GM18508 (cell line): Measurements from ENCODE around the gene CUEDC1.
"Not testable (repeated sequence)": the region's sequence is repeated elsewhere in the genome, so short reads cannot be mapped to it uniquely, and the experiment has no call there.

Source experiments
- ATAC-seq: cut with Tn5 transposase; IDR thresholded peaks from one replicate; pipeline ENCODE4 v1.9.1; 2021; ENCODE audit warnings: moderate number of reproducible peaks; ENCODE audit not compliant: insufficient read depth, unreplicated experiment

The CUEDC1 gene

GRCh38 chr17:57940653-57941329 lies 14.4 kb downstream of the CUEDC1 start:
- ATAC-seq, result no peak

- no peak for ATAC-seq
These were observed 15.0 kb downstream of the CUEDC1 start for GRCh38 chr17:57940231-57940630.

DNA sequence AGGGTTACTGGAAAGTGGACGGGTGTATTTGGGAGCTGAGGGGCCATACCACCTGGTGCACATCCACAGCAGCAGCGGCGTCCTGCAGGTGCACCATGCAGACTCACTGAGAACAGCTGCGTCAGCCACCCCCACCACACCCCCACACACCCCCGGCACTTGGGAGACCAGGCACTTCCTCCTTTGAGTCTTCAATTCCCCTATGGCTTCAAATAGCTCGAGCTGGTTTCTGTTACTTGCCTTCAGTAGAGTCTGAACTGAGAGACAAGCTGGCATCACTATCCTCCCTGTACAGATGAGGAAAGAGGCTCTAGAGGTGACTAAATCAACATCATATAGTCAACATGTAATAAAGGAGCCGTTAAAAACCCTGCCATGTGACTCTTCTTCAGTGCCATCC lies 15.4 kb downstream of the CUEDC1 start:
- ATAC-seq, result peak; percentile 40

DNA sequence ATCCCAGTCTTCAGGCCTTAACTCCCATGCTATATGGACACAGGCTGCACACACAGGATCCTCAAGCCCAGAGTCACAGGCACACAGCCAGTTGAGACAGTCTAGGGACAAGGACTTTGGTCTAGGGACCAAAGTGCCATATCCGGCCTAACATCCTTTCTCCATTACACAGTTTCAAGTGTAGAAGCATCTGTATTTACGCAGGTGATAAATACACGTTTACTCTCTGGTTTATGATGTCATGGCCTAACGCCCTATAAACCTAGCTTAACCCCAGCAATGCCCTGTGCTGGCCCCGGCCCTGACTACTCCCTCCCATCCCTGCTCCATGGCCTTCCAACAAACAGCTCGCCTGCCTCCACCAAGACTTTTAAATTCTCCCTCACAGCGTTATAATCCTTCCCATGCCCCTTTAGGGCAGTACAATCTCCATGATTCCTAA lies 17.1 kb downstream of the CUEDC1 start:
- ATAC-seq, result no peak

DNA sequence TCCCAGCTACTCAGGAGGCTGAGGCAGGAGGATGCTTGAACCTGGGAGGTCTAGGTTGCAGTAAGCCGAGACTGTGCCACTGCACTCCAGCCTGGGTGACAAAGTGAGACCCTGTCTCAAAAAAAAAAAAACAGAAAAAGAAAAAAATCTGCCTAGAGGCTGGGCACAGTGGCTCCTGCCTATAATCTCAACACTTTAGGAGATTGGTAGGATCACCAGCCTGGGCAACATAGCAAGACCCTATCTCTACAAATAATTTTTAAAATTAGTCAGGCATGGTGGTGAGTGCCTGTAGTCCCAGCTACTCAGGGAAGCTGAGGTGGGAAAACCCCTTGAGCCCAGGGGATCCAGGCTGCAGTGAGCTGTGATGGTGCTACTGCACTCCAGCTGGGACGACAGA lies 17.7 kb downstream of the CUEDC1 start:
- ATAC-seq, result no peak

GRCh38 chr17:57935833-57936807 lies 19.1 kb downstream of the CUEDC1 start:
- ATAC-seq, result no peak

- ATAC-seq, result no peak
These were observed 23.6 kb downstream of the CUEDC1 start for GRCh38 chr17:57931488-57932137.

- no peak for ATAC-seq
These were observed 25.0 kb downstream of the CUEDC1 start for GRCh38 chr17:57930239-57930638.

DNA sequence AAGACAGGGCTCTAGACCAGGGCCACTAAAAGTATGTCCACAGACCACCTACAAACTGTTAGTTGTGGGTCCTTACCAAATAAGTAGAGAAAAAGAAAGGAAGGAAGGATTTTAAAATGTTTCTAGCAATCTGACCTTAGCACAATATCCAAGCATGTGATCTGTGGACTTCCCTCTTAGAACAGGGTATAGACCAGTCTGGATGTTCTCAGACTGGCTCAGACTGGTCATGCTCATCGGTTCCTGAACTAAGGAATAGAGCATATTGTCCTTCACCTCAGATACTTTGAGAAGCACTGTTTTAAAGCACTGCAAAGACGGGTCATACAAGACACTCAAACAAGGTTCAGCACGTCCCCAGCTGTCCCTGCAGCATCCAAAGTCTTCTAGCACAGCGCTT lies 25.8 kb downstream of the CUEDC1 start:
- no peak for ATAC-seq

DNA sequence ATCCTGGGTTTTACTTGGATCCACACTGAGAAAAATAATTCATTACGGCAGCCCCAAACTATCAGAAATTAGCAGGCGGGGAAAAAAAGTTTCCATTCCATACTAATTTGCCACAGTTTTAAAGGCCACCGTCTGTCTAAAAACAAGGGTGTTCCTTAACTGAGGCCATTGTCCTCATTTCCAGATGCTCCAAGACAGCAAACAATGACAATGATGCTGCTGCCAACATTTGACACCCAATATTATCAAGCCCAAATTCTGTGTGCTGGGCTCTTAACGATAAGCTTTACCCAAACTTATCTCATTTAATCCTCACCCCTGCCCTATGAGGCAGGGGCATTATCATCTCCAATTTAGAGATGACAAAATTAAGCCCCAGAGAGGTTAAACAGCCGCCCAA lies 26.3 kb downstream of the CUEDC1 start:
- ATAC-seq, result no peak

GRCh38 chr17:57927048-57927723 lies 28.0 kb downstream of the CUEDC1 start:
- ATAC-seq, result no peak

- ATAC-seq, result no peak
These were observed 28.5 kb downstream of the CUEDC1 start for GRCh38 chr17:57926723-57927047.

DNA sequence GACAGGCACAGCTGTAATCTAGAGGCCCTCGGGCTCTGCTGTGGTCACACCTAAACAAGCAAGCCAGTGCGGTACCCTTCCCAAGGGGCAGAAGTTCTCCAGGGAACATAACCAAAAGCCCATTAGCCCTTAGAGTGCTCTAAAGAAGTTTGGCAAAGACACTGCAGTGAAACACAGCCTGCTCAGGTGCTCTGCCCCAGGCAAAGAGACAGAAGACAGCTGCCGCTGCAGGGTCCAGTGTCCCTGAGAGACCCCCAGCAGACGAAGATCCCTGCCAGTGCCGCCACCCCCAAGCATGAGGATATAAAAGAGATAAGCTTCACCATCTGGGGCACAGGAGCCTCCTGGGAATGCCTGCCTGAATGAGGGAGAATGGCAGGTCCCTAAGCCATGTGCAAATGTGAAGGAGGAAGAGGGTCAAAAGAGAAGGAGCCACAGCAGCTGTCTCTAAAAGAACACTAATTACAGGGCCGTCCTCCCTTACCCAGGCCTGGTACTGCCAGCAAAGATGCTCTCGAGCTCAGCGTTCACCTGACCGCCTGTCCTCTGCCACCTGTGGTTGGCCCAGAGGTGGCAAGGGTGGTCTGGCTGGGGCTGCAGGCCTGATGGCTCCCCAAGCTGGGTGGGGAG lies 29.7 kb downstream of the CUEDC1 start:
- no peak for ATAC-seq

GRCh38 chr17:57924677-57925076 lies 30.5 kb downstream of the CUEDC1 start:
- no peak for ATAC-seq

- no peak for ATAC-seq
These were observed 31.9 kb downstream of the CUEDC1 start for GRCh38 chr17:57923182-57923872.

DNA sequence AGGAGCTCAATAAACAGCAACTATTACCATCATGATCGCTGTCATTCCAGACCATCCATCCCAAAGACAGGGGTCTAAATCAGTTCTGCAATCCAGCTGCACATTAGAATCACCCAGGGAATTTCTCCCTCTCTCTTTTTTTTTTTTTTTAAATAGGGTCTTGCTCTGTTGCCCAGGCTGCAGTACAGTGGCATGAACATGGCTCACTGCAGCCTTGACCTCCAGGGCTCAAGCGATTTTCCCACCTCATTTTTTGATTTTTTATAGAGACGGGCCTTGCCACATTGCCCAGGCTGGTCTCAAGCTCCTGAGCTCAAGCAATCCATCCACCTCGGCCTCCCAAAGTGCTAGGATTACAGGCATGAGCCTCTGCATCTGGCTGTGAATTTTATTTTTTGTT lies 32.5 kb downstream of the CUEDC1 start:
- not testable (repeated sequence) for ATAC-seq

DNA sequence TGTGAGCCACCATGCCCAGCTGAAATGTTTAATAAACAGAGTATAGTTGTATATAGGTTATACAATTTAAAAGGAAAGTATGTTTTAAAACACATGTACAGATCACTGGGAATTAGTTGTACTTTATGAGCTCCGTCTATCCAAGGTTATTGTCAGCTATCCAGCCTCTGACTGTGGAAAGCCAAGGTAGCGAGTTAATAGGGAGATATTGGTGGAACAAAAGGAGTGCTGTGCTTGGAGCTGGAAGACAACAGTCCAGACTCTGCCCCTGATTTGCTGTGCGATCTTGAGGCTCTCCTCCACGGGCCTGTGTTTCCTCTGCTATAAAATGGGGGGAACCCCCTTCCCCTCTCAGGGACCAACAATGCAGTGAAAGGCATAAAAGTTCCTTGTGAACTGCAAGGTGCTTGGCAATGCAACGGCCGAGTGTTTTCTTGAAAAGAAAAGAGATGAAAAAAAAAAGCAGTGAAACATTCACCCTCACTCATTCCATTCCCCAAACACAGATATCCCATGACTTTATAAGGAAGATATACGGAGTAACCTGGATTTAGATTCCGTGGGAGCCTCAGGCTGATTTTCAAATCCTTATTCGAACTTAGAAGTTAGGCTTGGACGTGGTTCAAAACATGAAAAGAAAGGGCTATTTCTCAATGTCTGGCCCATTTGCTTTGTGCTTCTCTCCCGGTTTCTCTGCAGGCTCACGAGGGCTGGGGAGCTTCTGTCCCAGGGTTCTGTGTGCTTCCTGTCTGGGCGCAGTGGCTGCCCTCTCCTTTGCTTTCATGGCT lies 34.1 kb downstream of the CUEDC1 start:
- ATAC-seq, result no peak

- ATAC-seq, result no peak
These were observed 35.3 kb downstream of the CUEDC1 start for GRCh38 chr17:57919918-57920317.
